Stimulated activated naive CD8-positive, alpha-beta T cell treated with anti-CD3 and anti-CD28 coated beads, Interleukin-15, Interleukin-2, amounts not matched to agents 100 ng/mL and 50 ng/mL, for 24 hours (primary cell): ENCODE results near the gene DYNLRB1.

Experiments
- H3K27ac Mint-ChIP-seq: one replicate; pipeline ENCODE4 v1.8.0; 2021; ENCODE audit warnings: mild to moderate bottlenecking, mixed read lengths
- H3K27me3 Mint-ChIP-seq: one replicate; pipeline ENCODE4 v1.8.0; 2021; ENCODE audit warnings: mixed read lengths
- H3K36me3 Mint-ChIP-seq: one replicate; pipeline ENCODE4 v1.8.0; 2021; ENCODE audit warnings: low read depth, mixed read lengths
- H3K4me1 Mint-ChIP-seq: one replicate; pipeline ENCODE4 v1.8.0; 2021; ENCODE audit warnings: low read depth, mixed read lengths
- H3K4me3 Mint-ChIP-seq: one replicate; pipeline ENCODE4 v1.8.0; 2021; ENCODE audit warnings: mild to moderate bottlenecking, mixed read lengths
- H3K9me3 Mint-ChIP-seq: one replicate; pipeline ENCODE4 v1.8.0; 2021; ENCODE audit warnings: mixed read lengths

The DYNLRB1 gene

GRCh38 chr20:34522969-34523871 is 7.0 kb downstream of the DYNLRB1 start:
- H3K36me3 Mint-ChIP-seq, result peaks cover 42% of the 10 kb centered on the region
- H3K27ac Mint-ChIP-seq, result no peak overlapping the region

DNA sequence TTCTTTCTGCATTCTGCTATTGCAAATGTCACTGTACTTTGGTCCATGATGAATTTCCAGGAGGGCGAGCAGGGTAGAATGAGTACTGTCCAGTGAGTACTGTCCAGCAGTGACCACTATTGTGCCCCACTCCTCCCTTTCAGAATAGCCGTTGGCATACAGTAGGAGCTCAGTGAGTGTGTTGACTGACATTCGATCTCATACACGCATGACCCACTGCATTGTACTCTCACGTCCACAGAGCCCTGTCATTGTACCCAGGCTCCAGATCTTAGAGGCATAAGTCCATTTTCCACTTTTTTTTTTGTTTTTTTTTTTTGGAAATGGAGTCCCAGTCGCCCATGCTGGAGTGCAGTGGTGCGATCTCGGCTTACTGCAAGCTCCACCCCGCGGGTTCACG is 8.2 kb downstream of the DYNLRB1 start:
- Mint-ChIP-seq H3K4me1 (peaks cover 40% of the 10 kb centered on the region), H3K4me3 (no peak overlapping the region), H3K9me3 (no peaks in the 10 kb centered on the region), H3K36me3 (peaks cover 46% of the 10 kb centered on the region), H3K27me3 (no peaks in the 10 kb centered on the region), H3K27ac (no peak overlapping the region)

More at GRCh38 chr20:34522969-34523871, 7.0 kb downstream of the DYNLRB1 start:
- H3K27me3 Mint-ChIP-seq, result no peaks in the 10 kb centered on the region
- peaks cover 48% of the 10 kb centered on the region for H3K4me1 Mint-ChIP-seq
- no peaks in the 10 kb centered on the region for H3K9me3 Mint-ChIP-seq
- H3K4me3 Mint-ChIP-seq, result no peak overlapping the region

DNA sequence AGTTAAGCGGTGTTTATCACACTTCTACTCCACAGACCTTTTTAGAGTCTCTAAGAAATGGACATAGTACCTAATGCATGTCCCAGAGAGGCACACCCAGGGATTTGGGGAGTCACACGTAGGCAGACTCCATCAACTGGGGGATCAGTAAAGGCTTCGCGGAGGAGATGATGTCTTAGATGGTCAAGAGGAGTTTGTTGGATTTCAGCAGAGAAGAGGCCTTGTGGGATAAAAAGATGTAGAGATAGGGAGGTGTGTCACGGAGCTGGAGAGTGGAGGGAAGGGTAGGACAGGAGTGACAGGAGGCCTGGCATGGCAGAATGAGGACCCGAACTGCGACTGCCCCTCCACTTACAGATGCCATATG is 9.1 kb downstream of the DYNLRB1 start:
- peaks cover 34% of the 10 kb centered on the region for H3K4me1 Mint-ChIP-seq
- no peaks in the 10 kb centered on the region for H3K9me3 Mint-ChIP-seq
- H3K36me3 Mint-ChIP-seq, result peaks cover 39% of the 10 kb centered on the region
- no peak overlapping the region for H3K4me3 Mint-ChIP-seq
- H3K27me3 Mint-ChIP-seq, result no peaks in the 10 kb centered on the region
- no peak overlapping the region for H3K27ac Mint-ChIP-seq

- H3K4me3 Mint-ChIP-seq, result no peak overlapping the region
- no peaks in the 10 kb centered on the region for H3K9me3 Mint-ChIP-seq
- peaks cover 36% of the 10 kb centered on the region for H3K36me3 Mint-ChIP-seq
- H3K27me3 Mint-ChIP-seq, result no peaks in the 10 kb centered on the region
- H3K4me1 Mint-ChIP-seq, result peaks cover 31% of the 10 kb centered on the region
- no peak overlapping the region for H3K27ac Mint-ChIP-seq
Observed at GRCh38 chr20:34525709-34526416, 9.6 kb downstream of the DYNLRB1 start.

- H3K27ac Mint-ChIP-seq, result no peak overlapping the region
- no peaks in the 10 kb centered on the region for H3K9me3 Mint-ChIP-seq
- H3K27me3 Mint-ChIP-seq, result no peaks in the 10 kb centered on the region
- peaks cover 30% of the 10 kb centered on the region for H3K36me3 Mint-ChIP-seq
- no peak overlapping the region for H3K4me3 Mint-ChIP-seq
- H3K4me1 Mint-ChIP-seq, result peaks cover 26% of the 10 kb centered on the region
Observed at GRCh38 chr20:34526466-34526865, 10.2 kb downstream of the DYNLRB1 start.

DNA sequence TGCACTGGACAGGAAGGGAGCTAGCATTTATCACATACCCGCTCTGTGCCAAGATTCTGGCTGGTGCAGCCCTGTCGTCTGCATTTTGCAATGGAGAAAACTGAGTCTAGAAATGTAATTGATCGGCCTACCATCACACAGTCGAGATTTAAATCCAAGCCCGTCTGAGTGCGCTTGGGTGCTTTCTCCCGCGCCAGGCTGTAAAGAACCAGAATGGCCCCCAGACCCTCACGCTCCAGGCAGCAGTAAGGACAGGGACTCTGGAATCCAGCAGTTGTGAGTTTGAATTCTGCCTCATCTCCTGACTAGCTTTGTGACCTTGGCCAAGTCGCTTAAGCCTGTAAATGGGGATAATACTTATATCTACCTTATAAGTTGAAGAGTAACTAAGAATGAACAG is 10.8 kb downstream of the DYNLRB1 start:
- Mint-ChIP-seq H3K4me3 (no peak overlapping the region), H3K4me1 (peaks cover 26% of the 10 kb centered on the region), H3K27me3 (no peaks in the 10 kb centered on the region), H3K27ac (no peak overlapping the region), H3K36me3 (peaks cover 26% of the 10 kb centered on the region), H3K9me3 (no peaks in the 10 kb centered on the region)

GRCh38 chr20:34528921-34529297 is 12.7 kb downstream of the DYNLRB1 start:
- Mint-ChIP-seq H3K36me3 (peaks cover 23% of the 10 kb centered on the region), H3K27ac (no peak overlapping the region), H3K4me1 (peaks cover 9% of the 10 kb centered on the region), H3K4me3 (no peak overlapping the region), H3K9me3 (no peaks in the 10 kb centered on the region), H3K27me3 (no peaks in the 10 kb centered on the region)

DNA sequence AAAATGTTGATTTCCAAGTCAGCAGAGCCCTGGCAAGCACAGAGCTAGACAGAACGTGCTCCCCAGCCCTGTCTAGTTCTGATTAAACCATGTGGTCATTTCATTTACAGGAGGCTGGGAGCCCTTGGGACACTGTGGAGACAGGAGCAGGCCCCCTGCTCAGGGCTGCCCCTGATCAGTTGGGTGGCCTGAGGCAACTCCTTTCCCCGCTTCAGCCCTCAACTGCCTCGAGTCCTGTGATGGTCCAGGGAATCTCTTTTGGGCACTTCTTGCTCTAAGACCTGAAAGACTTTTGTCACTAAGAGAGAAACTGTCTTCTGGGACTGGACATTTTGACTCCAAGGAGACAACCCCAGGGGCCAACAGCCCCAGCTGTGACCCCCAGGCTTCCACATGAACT is 13.5 kb downstream of the DYNLRB1 start:
- Mint-ChIP-seq H3K36me3 (peaks cover 29% of the 10 kb centered on the region), H3K4me3 (no peak overlapping the region), H3K27me3 (no peaks in the 10 kb centered on the region), H3K9me3 (no peaks in the 10 kb centered on the region), H3K27ac (no peak overlapping the region), H3K4me1 (peaks cover 4% of the 10 kb centered on the region)

DNA sequence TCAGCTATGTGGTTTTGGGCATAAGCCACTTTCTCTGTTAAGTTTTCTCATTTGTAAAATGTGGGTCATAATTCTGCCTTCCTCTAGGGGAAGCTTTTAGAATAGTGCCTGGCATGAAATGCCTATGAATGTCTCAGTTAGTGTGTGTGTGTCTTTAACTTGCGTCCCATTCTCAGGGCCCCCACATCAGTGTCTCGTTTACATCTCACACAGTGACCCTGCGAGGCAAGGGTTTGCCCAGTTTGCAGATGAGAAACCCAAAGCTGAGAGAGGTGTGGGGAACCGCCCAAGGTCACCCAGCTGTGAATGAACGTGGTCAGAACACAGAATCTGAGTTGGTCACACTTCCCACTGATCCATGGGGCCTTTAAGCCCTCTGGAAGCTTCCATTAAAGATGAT is 14.1 kb downstream of the DYNLRB1 start:
- no peak overlapping the region for H3K27ac Mint-ChIP-seq
- H3K27me3 Mint-ChIP-seq, result no peaks in the 10 kb centered on the region
- peaks cover 33% of the 10 kb centered on the region for H3K36me3 Mint-ChIP-seq
- peaks cover 4% of the 10 kb centered on the region for H3K4me1 Mint-ChIP-seq
- H3K4me3 Mint-ChIP-seq, result no peak overlapping the region
- no peaks in the 10 kb centered on the region for H3K9me3 Mint-ChIP-seq

GRCh38 chr20:34531608-34532265 is 15.5 kb downstream of the DYNLRB1 start:
- no peak overlapping the region for H3K4me3 Mint-ChIP-seq
- no peaks in the 10 kb centered on the region for H3K9me3 Mint-ChIP-seq

DNA sequence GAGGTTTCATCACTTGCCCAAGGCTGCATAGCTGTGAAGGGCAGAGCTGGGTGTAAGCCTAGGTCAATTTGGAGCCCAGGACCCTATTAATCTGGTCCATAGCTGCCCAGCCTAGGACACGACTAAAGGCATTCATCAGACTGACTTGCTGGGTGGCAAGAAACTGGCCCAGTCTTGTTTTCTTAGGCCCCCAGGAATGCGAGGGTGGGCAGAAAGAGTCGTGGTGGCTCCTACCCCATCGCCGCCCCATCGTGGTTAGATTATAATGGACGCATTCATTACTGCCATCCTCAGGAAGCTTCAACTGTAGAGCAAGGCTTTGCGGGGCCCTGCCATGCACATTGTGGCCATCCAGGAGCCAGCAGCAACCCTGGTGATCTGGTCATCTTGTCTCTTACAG is 16.1 kb downstream of the DYNLRB1 start:
- Mint-ChIP-seq H3K27me3 (no peaks in the 10 kb centered on the region), H3K4me3 (no peak overlapping the region), H3K36me3 (peaks cover 31% of the 10 kb centered on the region), H3K4me1 (peaks cover 4% of the 10 kb centered on the region), H3K9me3 (no peaks in the 10 kb centered on the region), H3K27ac (no peak overlapping the region)

More at GRCh38 chr20:34531608-34532265, 15.5 kb downstream of the DYNLRB1 start:
- Mint-ChIP-seq H3K4me1 (peaks cover 4% of the 10 kb centered on the region), H3K36me3 (peaks cover 31% of the 10 kb centered on the region), H3K27me3 (no peaks in the 10 kb centered on the region), H3K27ac (no peak overlapping the region)

- Mint-ChIP-seq H3K27ac (no peak overlapping the region), H3K36me3 (peaks cover 31% of the 10 kb centered on the region), H3K4me3 (no peak overlapping the region), H3K27me3 (no peaks in the 10 kb centered on the region), H3K9me3 (no peaks in the 10 kb centered on the region), H3K4me1 (peaks cover 4% of the 10 kb centered on the region)
Observed at GRCh38 chr20:34532756-34533155, 16.5 kb downstream of the DYNLRB1 start.

- peaks cover 4% of the 10 kb centered on the region for H3K4me1 Mint-ChIP-seq
- H3K27me3 Mint-ChIP-seq, result no peaks in the 10 kb centered on the region
- no peak overlapping the region for H3K27ac Mint-ChIP-seq
- no peak overlapping the region for H3K4me3 Mint-ChIP-seq
- H3K9me3 Mint-ChIP-seq, result no peaks in the 10 kb centered on the region
- peaks cover 31% of the 10 kb centered on the region for H3K36me3 Mint-ChIP-seq
Observed at GRCh38 chr20:34534391-34535165, 18.4 kb downstream of the DYNLRB1 start.

DNA sequence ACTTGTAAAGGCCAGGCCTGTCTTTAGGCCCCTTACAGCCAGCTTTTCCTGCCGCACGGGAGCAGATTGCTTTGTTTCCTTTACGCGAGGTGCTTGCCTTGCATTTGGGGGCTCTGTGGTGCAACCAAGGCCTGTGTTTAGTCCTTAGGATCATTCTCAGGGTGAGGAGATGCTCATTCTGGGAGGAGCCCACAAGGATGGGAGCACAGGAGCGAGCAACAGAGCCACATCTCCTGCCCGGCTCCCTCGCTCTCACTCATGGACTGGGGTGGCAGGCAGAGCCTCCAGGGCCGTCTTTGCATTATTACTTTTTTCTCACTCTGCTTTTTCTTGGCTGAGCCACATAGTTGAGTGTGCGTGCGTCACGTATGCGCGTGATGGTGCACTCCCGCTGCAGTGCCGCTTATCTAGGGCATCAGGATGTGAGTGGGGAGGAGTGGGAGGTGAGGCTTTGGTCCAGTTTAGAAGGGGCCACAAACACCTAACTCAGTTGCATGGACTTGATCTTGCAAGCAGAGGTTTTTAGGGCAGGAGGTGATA is 19.1 kb downstream of the DYNLRB1 start:
- Mint-ChIP-seq H3K4me3 (no peak overlapping the region), H3K27ac (no peak overlapping the region), H3K36me3 (peaks cover 36% of the 10 kb centered on the region), H3K4me1 (peaks cover 4% of the 10 kb centered on the region), H3K9me3 (no peaks in the 10 kb centered on the region), H3K27me3 (no peaks in the 10 kb centered on the region)
